GM21447 (cell line): ENCODE data around the gene TIE1.

ENCODE experiments used
- ATAC-seq: cut with Tn5 transposase; IDR thresholded peaks from one replicate; pipeline ENCODE4 v1.9.1; 2021; ENCODE audit not compliant: unreplicated experiment

Gene TIE1

DNA sequence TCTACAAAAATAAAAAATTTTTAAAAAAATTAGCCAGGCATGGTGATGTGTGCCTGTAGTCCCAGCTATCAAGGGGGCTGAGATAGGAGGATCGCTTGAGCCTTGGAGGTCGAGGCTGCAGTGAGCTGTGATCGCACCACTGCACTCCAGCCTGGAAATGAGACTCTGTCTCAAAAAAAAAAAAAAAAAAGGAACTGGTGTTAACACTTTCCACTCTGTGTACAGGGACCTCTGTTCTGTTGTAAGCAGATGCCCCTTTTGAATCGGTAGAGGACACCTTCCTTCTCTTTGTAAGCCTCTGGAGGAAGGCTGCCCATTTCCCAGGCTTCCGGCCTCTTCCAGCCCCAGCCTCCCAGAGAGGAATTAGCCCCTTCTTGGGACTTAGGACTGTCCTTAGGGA, 8.1 kb upstream of the TIE1 start:
- ATAC-seq: no peak

DNA sequence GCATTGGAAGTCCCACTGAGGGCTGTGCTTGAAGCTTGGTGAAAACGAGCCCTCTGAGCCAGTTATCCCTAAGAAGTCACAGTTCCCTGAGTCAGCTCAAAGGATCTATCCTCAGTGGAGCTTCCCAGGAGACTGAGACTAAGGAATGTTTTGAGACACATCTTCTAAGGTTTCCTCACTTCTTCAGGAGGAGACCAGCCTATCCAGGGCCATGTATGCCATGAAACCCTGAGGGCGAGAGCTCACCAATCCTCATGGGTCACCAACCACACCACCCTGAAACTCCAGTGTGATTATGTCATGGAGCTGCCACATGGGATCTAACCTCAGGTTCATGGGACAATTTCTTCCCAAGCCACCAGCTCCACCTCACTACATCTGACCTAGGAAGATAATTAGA, 7.6 kb upstream of the TIE1 start:
- ATAC-seq: no peak

DNA sequence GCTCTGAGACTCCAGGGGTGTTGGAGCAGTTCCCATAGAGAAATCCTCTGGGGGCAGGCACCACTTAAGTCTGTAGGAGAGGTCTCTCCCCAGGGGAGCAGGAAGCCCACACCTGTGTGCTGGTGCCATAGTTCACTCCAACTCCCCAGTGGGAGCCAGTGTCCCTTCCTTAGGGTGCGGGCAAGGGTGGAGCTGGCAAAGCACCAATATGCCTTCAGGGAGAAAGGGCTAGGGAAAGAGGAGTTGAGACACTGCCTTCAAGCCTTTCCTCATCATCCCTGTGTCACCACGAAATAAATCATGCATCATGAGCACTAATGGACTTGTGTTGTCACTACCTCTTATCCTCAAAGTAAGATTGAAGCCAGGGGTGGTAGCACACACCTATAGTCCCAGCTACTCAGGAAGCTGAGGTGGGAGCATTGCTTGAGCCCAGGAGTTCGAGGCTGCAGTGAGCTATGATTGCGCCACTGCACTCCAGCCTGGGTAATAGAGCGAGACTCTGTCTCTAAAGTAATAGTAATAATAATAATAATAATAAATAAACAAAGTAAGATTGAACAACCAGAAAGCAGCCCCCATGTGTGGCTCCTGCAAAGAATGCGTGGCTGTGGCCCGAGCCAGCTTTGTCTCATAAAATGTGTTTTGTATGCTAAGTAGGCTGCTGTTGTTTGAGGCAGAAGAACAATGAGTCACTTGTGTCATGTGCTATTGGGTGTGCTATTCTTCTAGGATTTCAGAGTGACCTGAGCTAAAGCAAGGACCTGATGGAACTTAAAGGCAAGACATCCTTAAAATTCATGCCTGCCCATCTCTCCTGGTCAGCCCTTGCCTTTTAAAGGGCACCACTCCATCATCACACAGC, 6.7 kb upstream of the TIE1 start:
- ATAC-seq: no peak

DNA sequence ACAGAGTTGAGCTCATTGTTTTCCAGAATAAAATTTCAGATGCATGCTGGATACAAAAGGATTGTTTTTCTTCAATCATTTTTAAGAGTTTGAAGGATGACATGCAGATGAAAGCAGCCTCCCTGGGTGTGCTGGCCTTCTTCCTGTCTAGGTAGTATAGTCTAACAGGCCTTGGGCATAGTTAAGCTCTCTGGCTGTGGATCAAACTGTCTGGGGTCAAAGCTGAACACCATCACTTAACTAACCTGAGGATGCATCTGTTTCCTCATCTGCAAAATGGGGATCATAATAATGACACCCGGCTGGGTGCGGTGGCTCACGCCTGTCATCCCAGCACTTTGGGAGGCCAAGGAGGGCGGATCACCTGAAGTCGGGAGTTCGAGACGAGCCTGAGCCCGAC, 6.0 kb upstream of the TIE1 start:
- no peak for ATAC-seq

DNA sequence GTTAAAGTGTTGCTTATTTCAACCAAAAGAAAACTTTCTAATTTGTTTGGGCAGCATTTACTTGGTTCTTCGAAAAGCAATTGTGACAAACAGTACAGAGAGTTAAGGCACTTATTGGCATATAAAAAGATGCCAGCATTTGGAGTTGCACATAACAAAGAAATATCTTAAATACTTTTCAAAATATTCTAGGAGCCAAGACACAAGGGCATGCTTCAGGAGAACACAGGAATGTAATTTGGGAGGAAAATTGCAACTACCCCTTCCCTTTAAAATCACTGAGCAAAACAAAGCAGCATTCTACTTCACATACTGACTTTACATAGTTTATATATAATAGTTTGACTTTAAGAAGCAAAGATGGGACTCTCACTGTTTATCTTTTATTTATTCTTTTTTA, 4.6 kb upstream of the TIE1 start:
- no peak for ATAC-seq

DNA sequence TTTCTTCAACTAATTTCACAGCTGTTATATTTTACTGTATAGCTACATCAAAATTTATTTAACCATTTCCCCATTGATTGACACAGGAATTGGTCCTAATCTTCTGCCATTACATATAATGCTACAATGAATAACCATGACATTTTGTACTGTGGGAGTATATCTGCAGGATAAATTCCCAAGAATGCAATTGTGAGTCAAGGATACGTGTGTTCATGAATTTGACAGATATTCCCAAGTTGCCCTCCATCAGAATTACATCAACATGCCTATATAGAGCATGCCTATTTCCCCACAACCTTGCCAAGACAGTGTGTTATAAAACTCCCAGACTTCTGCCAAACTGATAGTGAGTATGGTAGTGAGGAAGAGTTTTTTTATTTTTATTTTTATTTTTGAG, 2.7 kb upstream of the TIE1 start:
- ATAC-seq: no peak

DNA sequence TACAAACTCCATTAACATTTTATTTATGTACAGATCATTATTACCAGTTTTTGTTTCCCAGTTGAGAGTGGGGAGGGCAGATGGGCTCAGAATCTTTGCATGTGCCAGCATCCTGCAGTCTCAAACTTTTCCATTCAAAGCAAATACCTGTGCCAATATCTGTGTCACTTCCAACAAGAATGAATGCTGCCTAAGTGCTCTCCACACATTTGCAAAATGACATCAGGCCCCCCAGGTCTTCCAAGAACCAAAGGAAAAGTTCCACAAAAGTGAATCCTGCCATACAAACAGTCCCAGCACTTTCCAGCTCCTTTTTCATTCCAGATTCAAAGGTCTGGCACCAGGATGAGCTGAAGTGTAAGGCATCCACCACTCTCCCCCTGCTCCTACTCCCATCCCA, 1.7 kb upstream of the TIE1 start:
- ATAC-seq: no peak

DNA sequence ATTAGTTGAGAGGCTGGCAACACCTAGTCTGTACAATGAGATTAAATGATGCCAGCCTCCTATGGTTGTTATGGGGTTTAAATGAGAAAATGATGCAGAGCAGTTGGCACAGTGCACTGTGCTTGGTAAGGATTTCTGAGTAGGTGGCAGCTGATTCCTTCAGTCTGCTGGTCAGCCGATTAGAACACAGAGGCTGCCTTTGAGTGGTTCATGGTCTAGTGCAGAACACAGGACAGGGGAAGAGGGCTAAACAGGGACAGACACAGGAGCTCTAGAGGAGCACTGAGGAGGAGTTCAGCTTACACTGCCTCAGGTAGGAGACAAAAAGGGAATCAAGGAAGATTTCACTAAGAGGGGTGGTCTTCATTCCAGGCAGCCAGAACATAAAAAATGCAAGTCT, 1.4 kb downstream of the TIE1 start:
- ATAC-seq: no peak

DNA sequence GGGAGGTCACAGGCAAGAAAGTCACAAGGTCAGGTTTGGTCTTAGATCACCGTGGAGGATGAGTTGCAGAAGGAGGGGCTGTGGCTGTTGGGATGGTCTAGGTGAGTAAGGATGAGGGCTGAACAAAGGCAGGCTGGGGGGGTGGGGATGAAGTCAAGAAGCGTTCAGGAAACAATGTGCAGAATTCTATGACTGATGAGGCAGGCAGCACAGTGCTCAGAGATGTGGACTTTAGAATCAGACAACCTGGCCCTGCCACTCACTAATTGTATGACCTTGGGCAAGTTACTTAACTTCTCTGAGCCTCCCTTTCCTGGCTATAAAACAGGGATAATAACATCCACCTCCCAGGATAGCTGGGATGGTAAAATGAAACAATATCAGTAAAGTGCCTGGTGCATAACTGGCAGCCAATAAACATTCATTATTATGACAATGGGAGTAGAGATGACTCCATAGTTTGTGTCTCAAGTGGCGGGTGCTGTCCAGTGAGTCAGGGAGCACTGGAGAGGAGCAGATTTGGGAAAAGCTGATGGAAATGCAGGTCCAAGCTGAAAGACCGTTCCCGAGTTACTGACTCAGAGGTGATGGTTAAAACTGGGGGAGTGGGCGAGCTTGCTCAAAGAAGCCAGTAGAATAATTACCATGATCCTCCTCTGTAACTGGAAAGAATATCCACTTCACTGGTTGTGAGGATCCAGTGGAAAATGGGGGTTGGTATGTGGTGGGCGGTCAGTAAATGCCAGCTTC, 2.1 kb downstream of the TIE1 start:
- no peak for ATAC-seq

DNA sequence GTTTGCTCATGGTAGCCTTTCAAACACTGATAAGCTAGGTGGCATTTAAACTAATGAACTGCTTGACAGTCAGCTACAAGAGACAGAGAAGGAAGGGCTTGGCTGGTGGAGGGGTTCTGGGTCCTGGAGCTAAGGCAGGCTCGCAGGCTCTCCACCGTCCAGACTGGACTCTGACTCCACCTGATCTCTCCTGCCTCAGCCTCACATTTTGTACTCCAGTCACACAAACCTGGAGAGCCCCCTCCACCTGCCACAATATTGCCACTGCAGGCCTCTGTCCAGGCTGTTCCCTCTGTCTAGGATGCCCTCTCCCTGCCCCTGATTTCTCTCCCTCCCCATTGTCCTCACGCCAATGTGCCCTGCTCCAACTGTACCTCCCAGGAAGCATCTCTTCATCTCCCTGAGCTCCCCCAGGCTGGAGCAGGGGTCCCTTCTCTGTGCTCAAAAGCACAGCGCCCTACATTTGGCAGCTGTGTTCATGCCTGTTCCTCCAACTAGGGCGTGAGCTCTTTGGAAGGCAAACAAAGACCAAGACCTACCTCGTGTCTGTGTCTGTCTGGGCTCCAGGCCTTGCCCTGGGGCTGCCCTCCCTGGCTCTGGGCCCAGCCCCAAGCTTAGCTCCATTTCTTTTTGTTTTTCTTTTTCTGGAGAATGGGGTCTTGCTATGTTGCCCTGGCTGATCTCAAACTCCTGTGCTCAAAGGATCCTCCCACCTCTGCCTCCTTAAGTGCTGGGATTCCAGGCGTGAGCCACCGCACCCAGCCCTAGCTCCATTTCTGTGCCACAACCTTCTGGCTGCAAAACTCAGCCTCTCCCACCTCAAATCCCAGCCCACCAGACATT, 2.9 kb downstream of the TIE1 start:
- no peak for ATAC-seq

DNA sequence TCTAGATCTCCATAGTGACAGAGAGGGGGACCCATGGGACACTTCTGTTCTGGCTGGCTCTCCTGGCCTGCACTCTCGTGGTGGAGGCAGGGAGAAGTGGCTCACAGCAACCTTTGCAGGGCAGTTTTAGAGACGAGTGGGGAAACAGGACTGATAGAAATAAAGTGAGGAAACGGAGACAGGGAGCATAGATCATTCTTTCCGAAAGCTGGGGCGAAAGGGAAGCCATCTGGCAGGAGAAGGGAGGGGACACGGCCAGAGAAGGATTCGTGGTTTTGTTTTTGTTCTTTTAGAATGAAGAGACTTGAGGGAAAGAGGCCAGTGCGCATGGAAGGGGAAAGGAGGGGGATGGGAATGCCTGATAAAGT, 3.5 kb downstream of the TIE1 start:
- ATAC-seq: no peak

DNA sequence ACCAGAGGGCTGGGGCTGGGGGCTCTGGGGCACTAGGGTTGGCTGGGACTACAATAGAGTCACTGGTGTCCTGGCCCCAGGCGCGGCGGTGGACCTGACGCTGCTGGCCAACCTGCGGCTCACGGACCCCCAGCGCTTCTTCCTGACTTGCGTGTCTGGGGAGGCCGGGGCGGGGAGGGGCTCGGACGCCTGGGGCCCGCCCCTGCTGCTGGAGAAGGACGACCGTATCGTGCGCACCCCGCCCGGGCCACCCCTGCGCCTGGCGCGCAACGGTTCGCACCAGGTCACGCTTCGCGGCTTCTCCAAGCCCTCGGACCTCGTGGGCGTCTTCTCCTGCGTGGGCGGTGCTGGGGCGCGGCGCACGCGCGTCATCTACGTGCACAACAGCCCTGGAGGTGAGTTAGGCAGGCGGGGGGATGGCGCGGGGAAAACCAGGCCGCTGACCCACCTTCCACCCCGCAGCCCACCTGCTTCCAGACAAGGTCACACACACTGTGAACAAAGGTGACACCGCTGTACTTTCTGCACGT, 4.1 kb downstream of the TIE1 start:
- ATAC-seq: no peak

DNA sequence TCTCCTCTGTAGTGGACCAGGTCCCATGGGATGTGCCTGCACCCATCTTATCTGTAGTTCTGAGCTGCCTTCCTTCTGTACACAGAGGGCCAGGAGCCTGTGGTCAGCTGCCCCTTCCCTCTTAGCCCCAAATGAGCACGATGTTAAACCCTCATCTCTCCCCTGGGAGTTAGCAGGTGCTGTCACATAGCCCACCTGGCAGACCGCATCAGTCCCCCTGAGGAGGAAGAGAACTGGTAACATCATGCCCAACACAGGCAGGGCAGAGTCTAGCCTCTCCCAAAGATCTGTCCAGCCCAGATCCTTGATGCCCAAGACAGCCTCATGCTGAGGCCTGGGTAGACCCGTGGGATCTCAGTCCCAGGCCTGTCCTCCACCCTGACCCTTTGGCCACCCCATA, 4.7 kb downstream of the TIE1 start:
- no peak for ATAC-seq

DNA sequence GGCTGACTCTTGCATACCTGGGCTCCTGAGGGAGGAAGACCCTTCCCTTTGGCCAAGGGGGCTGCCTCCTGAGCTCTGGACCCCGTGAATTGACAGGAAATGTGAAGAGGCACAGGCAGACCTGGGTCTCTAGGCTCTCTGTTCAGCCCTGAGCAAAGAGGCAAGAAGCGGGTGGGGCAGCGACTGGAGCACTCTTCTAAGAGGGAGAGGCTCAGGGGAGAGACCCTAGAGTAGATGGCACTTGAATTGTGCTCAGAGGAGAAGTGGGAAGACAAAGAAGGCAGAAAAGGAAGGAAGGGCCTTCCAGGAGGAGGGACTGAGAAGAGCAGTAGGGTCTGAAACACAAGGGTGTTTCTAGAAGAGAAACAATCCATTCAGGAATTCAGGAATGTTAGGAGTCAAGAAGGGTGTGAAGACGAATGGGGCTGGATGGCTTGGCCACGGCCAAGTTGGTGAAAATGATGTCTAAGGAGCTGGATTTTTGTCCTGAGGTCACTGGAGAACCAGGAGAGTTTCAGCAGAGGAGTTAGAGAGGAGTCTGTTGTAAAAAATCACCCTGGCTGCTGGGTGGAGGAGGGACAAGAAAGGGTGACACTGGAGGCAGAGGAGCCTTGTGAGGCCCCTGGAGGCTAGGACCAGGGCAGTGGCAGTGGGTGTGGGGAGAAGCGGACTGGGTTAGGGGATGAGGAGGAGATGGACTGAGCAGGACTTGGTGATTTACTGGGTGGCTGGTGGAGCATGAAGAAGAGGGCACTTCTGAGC, 5.3 kb downstream of the TIE1 start:
- no peak for ATAC-seq

DNA sequence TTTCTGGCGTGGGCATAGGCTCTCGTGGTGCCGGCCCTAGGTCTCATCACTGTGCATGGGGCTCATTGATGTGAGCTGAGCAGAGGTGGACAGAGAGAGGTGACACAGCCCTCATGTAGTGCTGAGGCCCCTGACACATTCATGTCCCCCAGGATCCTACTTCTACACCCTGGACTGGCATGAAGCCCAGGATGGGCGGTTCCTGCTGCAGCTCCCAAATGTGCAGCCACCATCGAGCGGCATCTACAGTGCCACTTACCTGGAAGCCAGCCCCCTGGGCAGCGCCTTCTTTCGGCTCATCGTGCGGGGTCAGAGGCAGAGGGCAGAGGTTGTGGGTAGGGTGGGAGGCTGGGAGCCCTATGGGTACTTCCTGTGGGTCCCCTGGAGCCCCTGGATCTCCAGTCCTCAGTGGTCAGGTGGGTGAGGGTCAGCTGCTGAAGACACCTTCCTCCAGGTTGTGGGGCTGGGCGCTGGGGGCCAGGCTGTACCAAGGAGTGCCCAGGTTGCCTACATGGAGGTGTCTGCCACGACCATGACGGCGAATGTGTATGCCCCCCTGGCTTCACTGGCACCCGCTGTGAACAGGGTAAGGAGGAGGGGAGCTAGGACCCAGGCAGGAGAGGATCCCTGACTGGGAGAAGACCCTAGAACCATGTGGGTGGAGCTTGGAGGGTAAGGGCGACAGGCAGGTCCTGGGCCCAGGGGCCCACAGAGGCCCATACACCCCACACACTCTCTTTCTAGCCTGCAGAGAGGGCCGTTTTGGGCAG, 6.1 kb downstream of the TIE1 start:
- ATAC-seq: no peak

DNA sequence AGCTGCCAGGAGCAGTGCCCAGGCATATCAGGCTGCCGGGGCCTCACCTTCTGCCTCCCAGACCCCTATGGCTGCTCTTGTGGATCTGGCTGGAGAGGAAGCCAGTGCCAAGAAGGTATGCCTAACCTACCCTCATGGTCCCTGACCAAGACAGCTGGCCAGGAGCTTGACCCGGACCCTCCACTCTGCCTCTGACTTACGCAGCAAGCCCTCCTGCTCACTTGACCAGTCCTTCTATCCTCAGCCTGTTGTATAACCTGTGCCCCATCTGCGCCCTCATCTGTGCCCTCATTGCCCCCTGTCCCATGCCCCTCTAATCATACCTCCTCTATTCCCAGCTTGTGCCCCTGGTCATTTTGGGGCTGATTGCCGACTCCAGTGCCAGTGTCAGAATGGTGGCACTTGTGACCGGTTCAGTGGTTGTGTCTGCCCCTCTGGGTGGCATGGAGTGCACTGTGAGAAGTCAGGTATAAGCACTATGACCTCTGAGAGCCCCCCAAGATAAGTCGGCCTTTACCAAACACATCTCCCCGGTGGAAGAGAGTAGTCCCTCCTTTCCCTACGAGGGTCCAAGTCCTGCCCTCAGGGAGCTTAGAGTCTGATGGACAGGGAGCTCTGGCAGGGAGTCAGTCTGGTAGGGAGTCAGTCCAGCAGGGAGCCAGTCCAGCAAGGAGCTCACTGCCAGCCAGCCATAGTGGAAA, 6.8 kb downstream of the TIE1 start:
- ATAC-seq: no peak

DNA sequence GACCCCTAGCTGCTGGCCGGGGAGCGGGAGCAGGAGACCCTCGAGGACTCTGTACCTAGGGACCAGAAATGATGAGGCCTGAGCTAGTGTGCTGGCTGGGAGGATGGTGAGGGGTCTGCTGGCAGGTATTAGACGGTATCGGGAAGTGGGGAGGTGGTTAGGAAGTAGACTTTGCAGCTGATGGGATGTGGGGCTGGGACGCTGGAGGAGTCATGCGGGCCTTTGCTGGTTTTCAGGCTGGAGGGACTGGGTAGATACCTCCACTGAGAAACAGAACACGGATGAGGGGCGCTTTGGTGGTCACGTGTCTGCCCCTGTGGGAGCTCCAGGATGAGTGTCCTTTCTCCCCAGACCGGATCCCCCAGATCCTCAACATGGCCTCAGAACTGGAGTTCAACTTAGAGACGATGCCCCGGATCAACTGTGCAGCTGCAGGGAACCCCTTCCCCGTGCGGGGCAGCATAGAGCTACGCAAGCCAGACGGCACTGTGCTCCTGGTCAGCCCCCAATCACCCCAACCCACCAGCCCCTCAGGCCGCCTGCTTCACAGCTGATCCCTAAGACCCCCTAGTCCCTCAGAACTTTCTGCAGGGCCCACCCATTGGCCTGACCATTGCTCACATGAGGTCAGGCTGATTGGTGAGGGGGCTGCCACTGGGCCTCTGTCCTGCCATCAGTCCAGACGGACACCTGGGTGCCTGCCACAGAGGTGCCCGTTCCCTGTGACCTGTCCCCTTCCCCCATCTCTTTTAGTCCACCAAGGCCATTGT, 8.0 kb downstream of the TIE1 start:
- ATAC-seq: no peak

DNA sequence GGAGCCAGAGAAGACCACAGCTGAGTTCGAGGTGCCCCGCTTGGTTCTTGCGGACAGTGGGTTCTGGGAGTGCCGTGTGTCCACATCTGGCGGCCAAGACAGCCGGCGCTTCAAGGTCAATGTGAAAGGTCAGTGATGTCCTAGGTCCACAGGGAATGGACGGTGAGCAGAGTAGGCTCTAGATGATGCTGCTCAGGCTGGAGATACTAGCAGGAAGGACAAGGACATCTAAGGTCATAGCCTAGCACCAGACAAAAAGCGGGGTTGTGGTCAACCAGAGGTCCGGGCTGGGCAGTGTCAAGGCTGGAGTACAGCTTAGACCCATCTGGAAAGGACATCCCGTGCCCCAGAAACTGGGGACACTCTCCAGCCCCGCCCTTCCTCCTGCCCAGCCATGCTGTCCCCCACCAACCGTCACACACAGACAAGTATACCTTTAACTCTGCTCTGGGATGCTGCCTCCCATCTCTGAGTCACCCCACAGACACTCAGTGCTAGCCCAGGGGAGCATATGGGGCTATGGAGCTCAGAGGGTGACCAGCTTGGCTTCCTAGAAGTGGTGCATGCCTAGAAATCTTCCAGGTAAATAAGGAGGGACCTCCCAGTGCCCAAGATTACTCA, 8.7 kb downstream of the TIE1 start:
- ATAC-seq: no peak
